Choroid plexus epithelial cell (primary cell): ENCODE data around the gene HECW1.

Source experiments
- DNase-seq: peaks from one replicate; pipeline ENCODE4 v3.0.0-alpha.2; 2010; ENCODE audit warnings: low read depth
- H3K4me3 ChIP-seq: 2 replicates; pipeline ENCODE4 v1.5.1; 2011; ENCODE audit warnings: low read depth, mild to moderate bottlenecking, control low read depth, low read length, moderate library complexity
- CTCF ChIP-seq: conservative IDR thresholded peaks from 2 replicates; pipeline ENCODE4 v1.5.1; 2011; ENCODE audit warnings: low read depth, mild to moderate bottlenecking, control low read depth, inconsistent platforms, low read length, moderate library complexity

HECW1 gene

DNA sequence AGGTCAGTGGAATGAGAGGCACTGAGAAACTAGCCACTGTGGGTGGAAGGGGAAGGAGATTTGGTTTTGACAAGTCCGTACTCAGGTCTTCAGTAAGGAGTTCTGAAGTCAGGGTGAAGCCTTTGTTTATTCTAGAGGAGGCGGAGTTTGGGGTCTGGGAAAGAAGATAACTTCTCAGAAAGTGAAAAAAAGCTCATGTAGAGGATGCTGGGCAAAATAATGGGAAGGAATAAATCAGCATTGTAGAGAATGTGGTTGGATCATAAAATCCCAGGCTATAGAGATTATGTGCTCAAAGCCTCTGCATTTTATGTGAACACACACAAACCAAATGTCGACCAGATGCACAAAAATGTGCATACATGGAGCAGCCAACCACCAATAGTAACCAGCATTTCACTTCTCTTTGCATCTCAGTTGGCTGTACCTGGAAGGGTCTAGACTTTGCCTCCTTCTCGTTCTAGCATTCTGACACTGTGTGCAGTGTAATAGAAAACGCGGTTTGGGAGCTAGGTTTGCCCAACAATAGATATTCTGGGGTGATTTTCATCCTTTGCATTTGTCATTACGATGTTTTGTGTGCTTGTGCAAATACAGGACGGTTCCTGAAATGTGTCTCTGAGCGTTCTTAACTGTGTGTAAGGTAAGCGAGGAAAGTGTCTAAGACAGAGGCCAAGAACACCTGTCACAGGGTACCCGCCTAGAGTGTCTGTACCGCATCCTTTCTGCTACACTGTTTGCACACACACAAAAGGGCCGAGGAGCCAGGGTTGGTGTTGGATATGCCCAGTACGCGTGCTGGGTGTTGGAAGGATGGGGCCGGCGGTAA is 603 bp upstream of the HECW1 start:
- no peak overlapping the region for H3K4me3 ChIP-seq
- DNase-seq, result no peak
- TF ChIP-seq CTCF, result no peak

DNA sequence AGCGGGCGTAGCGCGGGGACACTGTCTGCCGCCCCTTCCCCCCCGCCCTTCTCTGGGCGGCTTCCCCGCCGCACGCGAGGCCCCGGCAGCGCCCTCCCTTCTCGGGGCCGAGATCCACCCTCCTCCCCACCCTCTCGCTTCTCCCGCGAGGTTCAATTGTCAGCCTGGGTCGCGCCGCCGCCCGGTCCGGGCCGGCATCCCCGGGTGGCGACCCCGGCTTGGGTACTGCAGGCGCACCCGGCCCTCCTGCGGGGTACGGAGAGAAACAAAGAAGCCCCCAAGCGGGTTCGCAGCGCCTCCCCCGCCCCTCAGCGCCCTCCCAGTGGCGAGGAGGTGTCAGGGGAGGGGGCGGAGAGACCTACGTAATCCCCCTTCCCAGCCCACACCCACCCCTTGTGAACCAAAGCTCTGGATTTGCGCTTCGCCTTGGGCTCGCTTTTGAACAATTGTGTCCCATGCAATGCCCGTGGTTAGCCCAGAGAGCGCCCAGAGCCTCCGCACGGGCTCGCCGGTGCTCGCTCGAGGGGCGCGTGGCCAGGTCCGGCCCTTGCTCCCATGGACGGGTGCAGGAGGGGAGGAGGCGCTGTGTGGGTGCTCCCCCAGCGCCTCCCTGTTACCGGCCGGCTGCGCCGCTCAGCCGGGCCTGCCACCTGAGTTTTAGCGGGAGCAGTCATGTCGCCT is 634 bp downstream of the HECW1 start:
- TF ChIP-seq CTCF, result no peak
- peak; percentile 62 for DNase-seq
- peak overlapping the region; percentile 45 for H3K4me3 ChIP-seq

- H3K4me3 ChIP-seq, result peak overlapping the region; percentile 32
- no peak for DNase-seq
- no peak for TF ChIP-seq CTCF
Measured at GRCh38 chr7:43113622-43114457, 1.4 kb downstream of the HECW1 start.

DNA sequence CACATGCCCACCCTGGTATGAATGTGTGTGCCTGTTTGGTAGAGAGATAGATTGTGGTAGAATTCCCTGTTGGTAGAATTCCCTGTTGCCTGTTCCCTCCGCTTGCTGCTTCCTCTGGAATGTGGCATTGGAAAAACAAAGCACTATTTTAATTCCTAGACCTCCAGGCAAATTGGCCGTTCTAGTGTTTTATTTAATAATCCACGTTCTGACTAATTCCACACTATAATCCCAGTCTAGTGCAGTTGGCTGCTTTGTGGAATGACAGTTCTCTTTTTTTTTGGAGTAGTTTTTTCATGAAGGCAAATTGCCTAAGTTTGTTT is 2.0 kb downstream of the HECW1 start:
- no peak overlapping the region for H3K4me3 ChIP-seq
- no peak for DNase-seq
- TF ChIP-seq CTCF, result no peak

DNA sequence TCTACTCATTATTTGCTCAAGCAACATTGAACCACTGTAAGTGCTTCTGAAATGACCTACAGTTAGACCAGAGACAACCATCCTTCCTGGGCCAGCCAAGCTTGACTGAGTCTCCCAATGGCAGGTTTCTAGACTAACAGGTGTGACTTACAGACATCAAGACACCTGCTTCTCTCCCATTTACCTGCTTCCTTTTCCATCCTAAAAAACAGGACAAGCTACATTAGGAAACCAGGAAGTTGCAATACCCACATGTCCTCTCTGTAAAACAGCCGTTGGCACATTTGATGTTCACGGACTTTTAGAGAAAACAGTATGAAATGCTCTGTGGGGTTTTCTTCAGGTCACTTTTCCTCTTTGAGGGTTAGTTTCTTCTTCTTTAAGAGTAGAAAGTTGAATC is 4.0 kb downstream of the HECW1 start:
- no peak overlapping the region for H3K4me3 ChIP-seq
- no peak for DNase-seq
- TF ChIP-seq CTCF, result no peak

DNA sequence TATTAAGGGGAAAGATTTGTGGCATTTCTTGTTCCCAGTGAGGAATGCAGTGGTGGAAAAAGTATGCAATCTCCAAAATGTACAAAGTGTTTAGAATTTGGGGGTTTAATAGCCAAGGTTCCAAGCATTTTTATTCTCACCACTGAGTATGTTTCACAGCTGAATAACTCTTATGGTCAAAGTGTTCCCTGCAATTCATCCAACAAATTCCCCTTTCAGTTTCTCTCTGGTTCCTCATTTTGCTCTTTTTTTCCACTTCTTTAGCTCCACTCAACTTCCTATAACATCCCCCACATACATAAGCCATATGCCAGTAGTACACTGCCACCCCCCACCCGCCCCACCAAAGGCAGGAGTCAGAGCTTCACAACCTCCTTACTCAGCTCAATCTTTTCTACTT is 4.6 kb downstream of the HECW1 start:
- H3K4me3 ChIP-seq, result no peak overlapping the region
- peak; percentile 15 for DNase-seq
- no peak for TF ChIP-seq CTCF
